HG02610 (cell line): ENCODE data around the gene FOXO3B.
A peak's percentile ranks its signal among the peaks of the same experiment; 100 is the strongest.
"Not testable (repeated sequence)": the region's sequence is repeated elsewhere in the genome, so short reads cannot be mapped to it uniquely, and the experiment has no call there.

Source experiments
- ATAC-seq: cut with Tn5 transposase; IDR thresholded peaks from one replicate; pipeline ENCODE4 v1.9.1; 2021; ENCODE audit warnings: mild to moderate bottlenecking, moderate library complexity; ENCODE audit not compliant: unreplicated experiment

FOXO3B gene

GRCh38 chr17:18681767-18682571 is at the start of gene FOXO3B:
Gene FOXO3B, minus strand, starts transcription at chr17:18682314. Its CDS starts 663 bp downstream, at chr17:18681651.
- ATAC-seq, result peak; percentile 88

GRCh38 chr17:18723509-18723908 is 41.4 kb upstream of the FOXO3B start:
- not testable (repeated sequence) for ATAC-seq

- ATAC-seq, result not testable (repeated sequence)
Measured at GRCh38 chr17:18722612-18723011, 40.5 kb upstream of the FOXO3B start.

- not testable (repeated sequence) for ATAC-seq
Measured at GRCh38 chr17:18721775-18722547, 39.8 kb upstream of the FOXO3B start.

- ATAC-seq, result not testable (repeated sequence)
Measured at GRCh38 chr17:18719428-18720110, 37.5 kb upstream of the FOXO3B start.

GRCh38 chr17:18718643-18719427 is 36.7 kb upstream of the FOXO3B start:
- ATAC-seq, result not testable (repeated sequence)

- ATAC-seq, result not testable (repeated sequence)
Measured at GRCh38 chr17:18712354-18712999, 30.4 kb upstream of the FOXO3B start.

- ATAC-seq, result not testable (repeated sequence)
Measured at GRCh38 chr17:18708215-18708614, 26.1 kb upstream of the FOXO3B start.

- not testable (repeated sequence) for ATAC-seq
Measured at GRCh38 chr17:18705955-18706354, 23.8 kb upstream of the FOXO3B start.

- ATAC-seq, result not testable (repeated sequence)
Measured at GRCh38 chr17:18698473-18699103, 16.5 kb upstream of the FOXO3B start.

- ATAC-seq, result not testable (repeated sequence)
Measured at GRCh38 chr17:18695143-18695542, 13.0 kb upstream of the FOXO3B start.

GRCh38 chr17:18682668-18683067 is 554 bp upstream of the FOXO3B start:
- not testable (repeated sequence) for ATAC-seq

- not testable (repeated sequence) for ATAC-seq
Measured at GRCh38 chr17:18677381-18677780, 4.7 kb downstream of the FOXO3B start.

- ATAC-seq, result not testable (repeated sequence)
Measured at GRCh38 chr17:18676928-18677327, 5.2 kb downstream of the FOXO3B start.

- ATAC-seq, result not testable (repeated sequence)
Measured at GRCh38 chr17:18672395-18673227, 9.5 kb downstream of the FOXO3B start.

GRCh38 chr17:18668625-18669024 is 13.5 kb downstream of the FOXO3B start:
- not testable (repeated sequence) for ATAC-seq

GRCh38 chr17:18667535-18667934 is 14.6 kb downstream of the FOXO3B start:
- not testable (repeated sequence) for ATAC-seq

GRCh38 chr17:18666326-18666725 is 15.8 kb downstream of the FOXO3B start:
- not testable (repeated sequence) for ATAC-seq
